GM12891 (cell line): ENCODE results near the gene HBZ.
"Not testable (repeated sequence)": the region's sequence is repeated elsewhere in the genome, so short reads cannot be mapped to it uniquely, and the experiment has no call there.

Source experiments
- PAX5 ChIP-seq: IDR thresholded peaks from 2 replicates; pipeline ENCODE4 v1.6.1; 2011; ENCODE audit warnings: low read length, moderate library complexity, mild to moderate bottlenecking; ENCODE audit not compliant: insufficient read depth, severe bottlenecking
- POLR2A ChIP-seq: IDR thresholded peaks from 2 replicates; pipeline ENCODE4 v1.6.1; 2011; ENCODE audit warnings: low read depth, low read length, control low read depth
- POLR2AphosphoS5 ChIP-seq: IDR thresholded peaks from 2 replicates; pipeline ENCODE4 v1.6.1; 2011; ENCODE audit warnings: low read depth, low read length, control low read depth
- POU2F2 ChIP-seq: IDR thresholded peaks from 2 replicates; pipeline ENCODE4 v1.6.1; 2011; ENCODE audit warnings: low read depth, mild to moderate bottlenecking, control low read depth, low read length, moderate library complexity
- SPI1 ChIP-seq: IDR thresholded peaks from 2 replicates; pipeline ENCODE4 v1.6.1; 2011; ENCODE audit warnings: low read depth, low read length, control low read depth
- TAF1 ChIP-seq: IDR thresholded peaks from 2 replicates; pipeline ENCODE4 v1.6.1; 2011; ENCODE audit warnings: low read depth, low read length, control low read depth

- TF ChIP-seq POLR2A, TAF1, POLR2AphosphoS5, POU2F2, SPI1, PAX5: not testable (repeated sequence)
These were observed 10.7 kb downstream of the HBZ start for GRCh38 chr16:163139-163538.
